Osteoblast (primary cell): ENCODE data around the gene KPNA6. TPM values are rescaled to one million over a fixed set of nuclear protein-coding genes. Genes with fewer than 3 reads are reported as not detected.
"Not testable (repeated sequence)": the region's sequence is repeated elsewhere in the genome, so short reads cannot be mapped to it uniquely, and the experiment has no call there.

Experiments used
- DNase-seq: peaks from one replicate; pipeline ENCODE4 v3.0.0; 2011; ENCODE audit warnings: low spot score, mixed read lengths; ENCODE audit not compliant: insufficient read length; ENCODE audit errors: missing footprints
- H2AFZ ChIP-seq: 2 replicates; pipeline ENCODE4 v1.6.0; 2011; ENCODE audit warnings: mild to moderate bottlenecking, low read length
- H3K27ac ChIP-seq: 2 replicates; pipeline ENCODE4 v1.5.1; 2011; ENCODE audit warnings: mild to moderate bottlenecking, low read depth, low read length, moderate library complexity
- H3K27me3 ChIP-seq: 2 replicates; pipeline ENCODE4 v1.6.0; 2012; ENCODE audit warnings: mild to moderate bottlenecking, control low read depth, inconsistent platforms, low read length, moderate library complexity; ENCODE audit not compliant: insufficient read depth
- H3K36me3 ChIP-seq: 2 replicates; pipeline ENCODE4 v1.5.1; 2011; ENCODE audit warnings: mild to moderate bottlenecking, low read length, control low read depth, moderate library complexity; ENCODE audit not compliant: insufficient read depth
- H3K4me1 ChIP-seq: 2 replicates; pipeline ENCODE4 v1.5.1; 2011; ENCODE audit warnings: mild to moderate bottlenecking, low read length, control low read depth, moderate library complexity; ENCODE audit not compliant: insufficient read depth
- H3K4me2 ChIP-seq: 2 replicates; pipeline ENCODE4 v1.6.0; 2011; ENCODE audit warnings: mild to moderate bottlenecking, low read length; ENCODE audit not compliant: insufficient read depth
- H3K4me3 ChIP-seq: fragments of 200-600 bp; sonication (generic); 3 replicates; pipeline ENCODE4 v1.5.1; 2012; ENCODE audit warnings: mild to moderate bottlenecking, low read length, inconsistent platforms; ENCODE audit not compliant: insufficient read depth
- H3K79me2 ChIP-seq: 2 replicates; pipeline ENCODE4 v1.6.0; 2012; ENCODE audit warnings: mild to moderate bottlenecking, low read length, control low read depth, inconsistent platforms; ENCODE audit not compliant: insufficient read depth
- H3K9me3 ChIP-seq: 2 replicates; pipeline ENCODE4 v1.5.1; 2011; ENCODE audit warnings: low read depth, low read length, control low read depth
- H4K20me1 ChIP-seq: 2 replicates; pipeline ENCODE4 v1.6.0; 2012; ENCODE audit warnings: mild to moderate bottlenecking, low read length, control low read depth; ENCODE audit not compliant: insufficient read depth
- CTCF ChIP-seq: IDR thresholded peaks from 2 replicates; pipeline ENCODE4 v1.5.1; 2011; ENCODE audit warnings: mild to moderate bottlenecking, low read depth, low read length, moderate library complexity; ENCODE audit errors: extremely low read depth
- total RNA-seq: library from RNA; depleted of rRNA; stranded (reverse); fragments of >200 nt; gene quantifications from 2 replicates; pipeline ENCODE4 v1.2.3, GENCODE V29; 2012

The KPNA6 gene
- total RNA-seq, 1 donor, result 65.5 TPM

GRCh38 chr1:32142446-32143301 lies 34.8 kb downstream of the KPNA6 start:
- Histone ChIP-seq H3K4me3 (no peak overlapping the region), H3K4me1 (peaks cover 19% of the 10 kb centered on the region), H4K20me1 (peaks cover 37% of the 10 kb centered on the region), H3K27ac (peak overlapping the region; percentile 69), H3K4me2 (no peak overlapping the region), H2AFZ (no peak overlapping the region), H3K36me3 (no peaks in the 10 kb centered on the region), H3K9me3 (no peaks in the 10 kb centered on the region), H3K27me3 (no peaks in the 10 kb centered on the region), H3K79me2 (peaks cover 94% of the 10 kb centered on the region)
- peak; percentile 95 for DNase-seq
- no peak for TF ChIP-seq CTCF

GRCh38 chr1:32143302-32143695 lies 35.4 kb downstream of the KPNA6 start:
- not testable (repeated sequence) for H2AFZ ChIP-seq, H3K9me3 ChIP-seq, H3K4me3 ChIP-seq, DNase-seq, H3K4me2 ChIP-seq, H3K27me3 ChIP-seq, H3K36me3 ChIP-seq
- H3K79me2 ChIP-seq, result peaks cover 95% of the 10 kb centered on the region
- H3K27ac ChIP-seq, result peak overlapping the region; percentile 69
- peaks cover 41% of the 10 kb centered on the region for H4K20me1 ChIP-seq
- H3K4me1 ChIP-seq, result peaks cover 19% of the 10 kb centered on the region

- Histone ChIP-seq H3K27me3 (no peaks in the 10 kb centered on the region), H3K79me2 (peaks cover 96% of the 10 kb centered on the region), H3K36me3 (no peaks in the 10 kb centered on the region), H3K9me3 (no peaks in the 10 kb centered on the region), H2AFZ (no peak overlapping the region), H3K4me2 (no peak overlapping the region), H3K4me1 (peaks cover 14% of the 10 kb centered on the region), H3K27ac (no peak overlapping the region), H4K20me1 (peaks cover 41% of the 10 kb centered on the region), H3K4me3 (no peak overlapping the region)
- no peak for DNase-seq
- no peak for TF ChIP-seq CTCF
Measured at GRCh38 chr1:32144033-32144432, 36.2 kb downstream of the KPNA6 start.

GRCh38 chr1:32147799-32148198 lies 39.9 kb downstream of the KPNA6 start:
- Histone ChIP-seq H3K4me1 (peaks cover 16% of the 10 kb centered on the region), H3K79me2 (peaks cover 91% of the 10 kb centered on the region), H4K20me1 (peaks cover 53% of the 10 kb centered on the region)
- not testable (repeated sequence) for H3K4me3 ChIP-seq, DNase-seq, H3K9me3 ChIP-seq, H2AFZ ChIP-seq, H3K4me2 ChIP-seq, H3K27ac ChIP-seq, H3K36me3 ChIP-seq, H3K27me3 ChIP-seq

GRCh38 chr1:32150847-32151246 lies 43.0 kb downstream of the KPNA6 start:
- no peak overlapping the region for H3K4me3 ChIP-seq
- H2AFZ ChIP-seq, result no peak overlapping the region
- peak overlapping the region; percentile 14 for H3K4me2 ChIP-seq
- no peak for DNase-seq
- peak overlapping the region; percentile 78 for H3K27ac ChIP-seq
- peaks cover 2% of the 10 kb centered on the region for H3K36me3 ChIP-seq
- H3K9me3 ChIP-seq, result no peaks in the 10 kb centered on the region
- peaks cover 43% of the 10 kb centered on the region for H4K20me1 ChIP-seq
- no peaks in the 10 kb centered on the region for H3K27me3 ChIP-seq
- peaks cover 14% of the 10 kb centered on the region for H3K4me1 ChIP-seq
- H3K79me2 ChIP-seq, result peaks cover 84% of the 10 kb centered on the region
- TF ChIP-seq CTCF, result no peak
